Neural cell (in vitro differentiated cells): ENCODE measurements around the gene AGBL1.

Experiments used
- CTCF ChIP-seq: fragments of 450-650 bp; IDR thresholded peaks from 2 replicates; pipeline ENCODE4 v1.5.1; 2014; ENCODE audit warnings: antibody characterized with exemption, mild to moderate bottlenecking, moderate library complexity; ENCODE audit not compliant: poor library complexity, severe bottlenecking
- POLR2AphosphoS5 ChIP-seq: IDR thresholded peaks from 2 replicates; pipeline ENCODE4 v1.6.1; 2012
- RAD21 ChIP-seq: fragments of 450-650 bp; conservative IDR thresholded peaks from 2 replicates; pipeline ENCODE4 v1.6.1; 2014; ENCODE audit warnings: antibody characterized with exemption, mild to moderate bottlenecking, moderate library complexity

GRCh38 chr15:86756688-86757087, 677.0 kb downstream of the AGBL1 start:
- TF ChIP-seq CTCF (peak; percentile 16), RAD21 (no peak), POLR2AphosphoS5 (no peak)
